Natural killer cell (primary cell): ENCODE measurements around the gene SEMA7A. TPM values are rescaled to one million over a fixed set of nuclear protein-coding genes. Genes with fewer than 3 reads are reported as not detected.

Experiments used
- ATAC-seq, 3 donors: fragments of 150-1000 bp in 2 of 3; fragments of 200-7000 bp in 1 of 3; cut with Tn5 transposase; 1 replicate in 1 of 3; 2 replicates in 2 of 3; pipeline ENCODE4 v1.10.0; 2021; ENCODE audit warnings: mild to moderate bottlenecking in 2 of 3, moderate library complexity in 2 of 3
- DNase-seq, 2 donors: peaks; one replicate each; pipeline versions ENCODE4 v3.0.0 to v3.0.0-alpha.2; 2013 to 2021; ENCODE audit warnings: mixed read lengths in 1 of 2
- H3K27ac ChIP-seq: one replicate; pipeline ENCODE4 v1.5.1; 2013; ENCODE audit warnings: mild to moderate bottlenecking, low read length
- H3K27me3 ChIP-seq: one replicate; pipeline ENCODE4 v1.6.1; 2013; ENCODE audit warnings: low read length; ENCODE audit not compliant: control insufficient read depth, insufficient read depth
- H3K36me3 ChIP-seq: one replicate; pipeline ENCODE4 v1.6.1; 2013; ENCODE audit warnings: low read length; ENCODE audit not compliant: control insufficient read depth, insufficient read depth
- H3K4me1 ChIP-seq: one replicate; pipeline ENCODE4 v1.6.1; 2013; ENCODE audit warnings: low read length; ENCODE audit not compliant: control insufficient read depth, insufficient read depth
- H3K4me3 ChIP-seq: one replicate; pipeline ENCODE4 v1.5.1; 2013; ENCODE audit warnings: low read length
- H3K9me3 ChIP-seq: one replicate; pipeline ENCODE4 v1.6.1; 2013; ENCODE audit warnings: low read length; ENCODE audit not compliant: control insufficient read depth, insufficient read depth
- H3K27ac Mint-ChIP-seq, 2 donors: one replicate each; pipeline ENCODE4 v1.8.0; 2022; ENCODE audit warnings: mild to moderate bottlenecking in 2 of 2, mixed read lengths in 2 of 2, moderate library complexity in 1 of 2
- H3K27me3 Mint-ChIP-seq, 2 donors: one replicate each; pipeline ENCODE4 v1.8.0; 2022; ENCODE audit warnings: low read depth in 2 of 2, mixed read lengths in 2 of 2
- H3K36me3 Mint-ChIP-seq: one replicate; pipeline ENCODE4 v1.8.0; 2022; ENCODE audit warnings: mixed read lengths
- H3K4me1 Mint-ChIP-seq, 2 donors: one replicate each; pipeline ENCODE4 v1.8.0; 2022; ENCODE audit warnings: mixed read lengths in 2 of 2
- H3K4me3 Mint-ChIP-seq: one replicate; pipeline ENCODE4 v1.8.0; 2022; ENCODE audit warnings: mild to moderate bottlenecking, moderate library complexity, mixed read lengths
- H3K9me3 Mint-ChIP-seq, 2 donors: one replicate each; pipeline ENCODE4 v1.8.0; 2022; ENCODE audit warnings: mixed read lengths in 2 of 2
- WGBS: methylation state at CpG from one replicate; pipeline ENCODE4 v1.1.7; 2013; ENCODE audit warnings: missing lambda C conversion rate; ENCODE audit not compliant: insufficient coverage; 5-methylcytosine and 5-hydroxymethylcytosine counted together
- intact Hi-C: fragments of 100-400 bp; cut with micrococcal nuclease; formaldehyde crosslinking; loops from one replicate; pipeline ENCODE4 v1.14.2; 2022
- total RNA-seq, 4 donors: library from RNA; stranded (reverse); fragments of 120-200 nt in 1 of 4; gene quantifications; one replicate each; pipeline versions ENCODE4 v1.2.3 to v1.2.4, GENCODE V29; 2013 to 2022
- TF ChIP-seq, protein P1 (sequence below): fragments of 200-600 bp; IDR thresholded peaks from one replicate; pipeline ENCODE4 v1.8.0; 2022; ENCODE audit warnings: antibody characterized with exemption

Gene SEMA7A
- total RNA-seq, 3 donors from 2014 or later (not counting 1 experiment from before 2014, with no cell fraction given) = 4.7 to 46.2 (median 9.0) TPM

DNA sequence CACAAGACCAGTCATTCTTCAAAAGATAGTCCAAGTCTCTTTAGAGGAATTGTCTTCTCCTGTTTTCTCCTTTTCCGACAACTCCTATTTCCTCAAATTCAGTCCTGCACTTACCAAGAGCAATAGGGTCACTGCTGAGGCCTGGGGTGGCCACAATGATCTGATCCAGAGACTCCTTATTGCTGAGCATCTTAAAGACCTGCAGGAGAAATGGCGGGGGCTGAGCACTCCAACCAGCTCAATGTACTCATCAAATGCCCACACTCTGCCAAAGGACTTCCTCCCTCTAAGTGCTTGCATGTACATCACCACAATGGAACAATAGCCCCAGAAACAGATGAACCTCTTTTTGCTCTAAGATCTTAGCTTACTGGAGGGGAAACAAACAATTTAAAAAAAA is 17.6 kb upstream of the SEMA7A start:
- H3K9me3 ChIP-seq = no peaks in the 10 kb centered on the region
- H3K36me3 Mint-ChIP-seq = peaks cover 26% of the 10 kb centered on the region
- no peak overlapping the region for H3K27ac Mint-ChIP-seq
- H3K27me3 Mint-ChIP-seq = no peaks in the 10 kb centered on the region
- no peak overlapping the region for H3K4me3 ChIP-seq
- ATAC-seq (no peak), DNase-seq (no peak)
- 100% methylated on average over 2 of the region's 2 CpGs for WGBS
- H3K9me3 Mint-ChIP-seq = no peaks in the 10 kb centered on the region
- H3K4me1 Mint-ChIP-seq = no peaks in the 10 kb centered on the region
- TF ChIP-seq, protein P1, sequence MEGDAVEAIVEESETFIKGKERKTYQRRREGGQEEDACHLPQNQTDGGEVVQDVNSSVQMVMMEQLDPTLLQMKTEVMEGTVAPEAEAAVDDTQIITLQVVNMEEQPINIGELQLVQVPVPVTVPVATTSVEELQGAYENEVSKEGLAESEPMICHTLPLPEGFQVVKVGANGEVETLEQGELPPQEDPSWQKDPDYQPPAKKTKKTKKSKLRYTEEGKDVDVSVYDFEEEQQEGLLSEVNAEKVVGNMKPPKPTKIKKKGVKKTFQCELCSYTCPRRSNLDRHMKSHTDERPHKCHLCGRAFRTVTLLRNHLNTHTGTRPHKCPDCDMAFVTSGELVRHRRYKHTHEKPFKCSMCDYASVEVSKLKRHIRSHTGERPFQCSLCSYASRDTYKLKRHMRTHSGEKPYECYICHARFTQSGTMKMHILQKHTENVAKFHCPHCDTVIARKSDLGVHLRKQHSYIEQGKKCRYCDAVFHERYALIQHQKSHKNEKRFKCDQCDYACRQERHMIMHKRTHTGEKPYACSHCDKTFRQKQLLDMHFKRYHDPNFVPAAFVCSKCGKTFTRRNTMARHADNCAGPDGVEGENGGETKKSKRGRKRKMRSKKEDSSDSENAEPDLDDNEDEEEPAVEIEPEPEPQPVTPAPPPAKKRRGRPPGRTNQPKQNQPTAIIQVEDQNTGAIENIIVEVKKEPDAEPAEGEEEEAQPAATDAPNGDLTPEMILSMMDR = no peak
- no peak overlapping the region for H3K4me3 Mint-ChIP-seq
- peaks cover 76% of the 10 kb centered on the region for H3K36me3 ChIP-seq
- no peaks in the 10 kb centered on the region for H3K27me3 ChIP-seq
- no peak overlapping the region for H3K27ac ChIP-seq
- no peaks in the 10 kb centered on the region for H3K4me1 ChIP-seq
- intact Hi-C loops = no loop called here

DNA sequence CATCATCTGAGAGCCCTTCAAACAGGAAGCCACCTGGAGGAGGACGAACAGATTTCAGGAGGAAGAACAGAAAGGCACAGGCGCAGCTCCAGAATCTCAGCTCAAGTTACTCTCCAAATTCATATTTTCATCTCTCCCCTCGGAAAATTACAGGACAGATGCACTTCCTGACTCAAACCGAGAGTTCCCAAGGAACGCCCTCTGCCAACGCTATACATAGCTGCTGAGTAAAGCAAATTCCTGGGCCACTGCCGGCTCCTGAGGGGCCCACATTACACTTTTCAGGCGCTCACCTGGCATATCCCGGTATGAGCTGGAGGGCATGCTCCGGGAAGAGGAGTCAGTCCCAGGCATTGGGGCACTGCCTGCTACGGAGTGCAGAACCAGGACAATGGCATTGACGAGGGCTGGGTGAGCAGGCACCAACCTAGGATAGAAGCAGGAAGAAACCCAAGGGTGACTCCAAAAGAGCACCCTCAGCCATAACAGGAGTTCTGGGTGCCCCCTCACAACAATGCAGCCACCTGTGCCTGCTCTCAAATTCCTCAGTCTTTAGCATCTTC is 16.0 kb upstream of the SEMA7A start:
- DNase-seq (no peak), ATAC-seq (no peak)
- H3K36me3 Mint-ChIP-seq = peaks cover 35% of the 10 kb centered on the region
- H3K36me3 ChIP-seq = peaks cover 80% of the 10 kb centered on the region
- H3K4me3 ChIP-seq = no peak overlapping the region
- no peaks in the 10 kb centered on the region for H3K4me1 ChIP-seq
- H3K9me3 ChIP-seq = no peaks in the 10 kb centered on the region
- H3K27me3 Mint-ChIP-seq = no peaks in the 10 kb centered on the region
- H3K9me3 Mint-ChIP-seq = no peaks in the 10 kb centered on the region
- no peak overlapping the region for H3K27ac Mint-ChIP-seq
- no peak overlapping the region for H3K27ac ChIP-seq
- 95% methylated on average over 12 of the region's 12 CpGs for WGBS
- H3K4me1 Mint-ChIP-seq = no peaks in the 10 kb centered on the region
- H3K27me3 ChIP-seq = no peaks in the 10 kb centered on the region
- intact Hi-C loops = no loop called here
- H3K4me3 Mint-ChIP-seq = no peak overlapping the region
- TF ChIP-seq, protein P1 = no peak

DNA sequence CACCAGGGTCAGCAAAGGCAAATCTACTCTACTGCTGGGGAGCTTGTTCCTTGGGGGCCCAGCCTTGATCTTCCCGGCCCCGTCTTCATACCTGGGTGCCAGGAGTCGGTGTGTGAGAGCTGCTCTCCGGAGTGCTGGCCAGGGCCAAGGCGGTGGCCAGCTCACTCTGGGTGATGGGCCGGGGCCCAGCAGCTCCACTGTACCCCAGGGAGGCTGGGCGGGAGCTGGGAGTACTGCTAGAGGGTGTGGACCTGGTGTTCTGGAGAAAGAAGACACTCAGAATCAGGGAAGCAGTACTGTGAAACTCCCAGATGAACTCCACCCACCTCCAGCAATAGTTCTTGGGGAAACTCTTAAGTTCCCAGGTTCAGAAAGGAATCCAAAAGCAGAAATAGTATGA is 15.3 kb upstream of the SEMA7A start:
- no peak for ATAC-seq
- Mint-ChIP-seq H3K27me3 (no peaks in the 10 kb centered on the region), H3K27ac (no peak overlapping the region), H3K4me3 (no peak overlapping the region), H3K9me3 (no peaks in the 10 kb centered on the region), H3K4me1 (no peaks in the 10 kb centered on the region), H3K36me3 (peaks cover 40% of the 10 kb centered on the region)
- TF ChIP-seq, protein P1 = no peak
- H3K4me3 ChIP-seq = no peak overlapping the region
- H3K4me1 ChIP-seq = no peaks in the 10 kb centered on the region
- H3K27me3 ChIP-seq = no peaks in the 10 kb centered on the region
- no peak for DNase-seq
- 98% methylated on average over 7 of the region's 7 CpGs for WGBS
- no peak overlapping the region for H3K27ac ChIP-seq
- H3K9me3 ChIP-seq = no peaks in the 10 kb centered on the region
- intact Hi-C loops = no loop called here
- peaks cover 78% of the 10 kb centered on the region for H3K36me3 ChIP-seq
